Neuronal stem cell (in vitro differentiated cells): Measurements from ENCODE around the gene MEDAG.

ENCODE experiments used
- DNase-seq: peaks from one replicate; pipeline ENCODE4 v3.0.0-alpha.2; 2013; ENCODE audit warnings: low spot score
- H2AFZ ChIP-seq: one replicate; pipeline ENCODE4 v1.6.1; 2013; ENCODE audit warnings: mild to moderate bottlenecking, low read length, inconsistent platforms
- H2AK5ac ChIP-seq: 2 replicates; pipeline ENCODE4 v1.6.1; 2013; ENCODE audit warnings: low read depth, mild to moderate bottlenecking, inconsistent platforms, low read length, moderate library complexity, mixed read lengths
- H2BK120ac ChIP-seq: 2 replicates; pipeline ENCODE4 v1.6.1; 2013; ENCODE audit warnings: low read depth, mild to moderate bottlenecking, inconsistent platforms, low read length, moderate library complexity, mixed read lengths
- H2BK12ac ChIP-seq: one replicate; pipeline ENCODE4 v1.6.1; 2013; ENCODE audit warnings: low read length, inconsistent platforms
- H2BK15ac ChIP-seq: 2 replicates; pipeline ENCODE4 v1.6.1; 2013; ENCODE audit warnings: mild to moderate bottlenecking, low read length, inconsistent platforms, mixed read lengths
- H2BK5ac ChIP-seq: one replicate; pipeline ENCODE4 v1.6.1; 2013; ENCODE audit warnings: inconsistent platforms, mild to moderate bottlenecking, low read length, moderate library complexity
- H3K14ac ChIP-seq: one replicate; pipeline ENCODE4 v1.6.1; 2013; ENCODE audit warnings: low read length, inconsistent platforms
- H3K18ac ChIP-seq: 2 replicates; pipeline ENCODE4 v1.6.1; 2013; ENCODE audit warnings: low read length, inconsistent platforms
- H3K23ac ChIP-seq: 2 replicates; pipeline ENCODE4 v1.6.1; 2013; ENCODE audit warnings: low read depth, mild to moderate bottlenecking, mixed read lengths, low read length, inconsistent platforms; ENCODE audit not compliant: poor library complexity
- H3K27ac ChIP-seq: replicated peaks from 3 replicates; pipeline ENCODE4 v1.5.1; 2013; ENCODE audit warnings: low read length, inconsistent platforms
- H3K27me3 ChIP-seq, 3 experiments: 2 replicates each; pipeline ENCODE4 v1.6.1; 2013; ENCODE audit warnings: low read length in 3 of 3, mild to moderate bottlenecking in 2 of 3, inconsistent platforms in 1 of 3, low read depth in 1 of 3, mixed read lengths in 1 of 3, moderate library complexity in 1 of 3; ENCODE audit not compliant: control insufficient read depth in 3 of 3, insufficient read depth in 3 of 3
- H3K36me3 ChIP-seq, 2 donors: replicated peaks in 1 of 2; 2 replicates each; pipeline ENCODE4 v1.6.1; 2013; ENCODE audit warnings: low read length in 2 of 2; ENCODE audit not compliant: control insufficient read depth in 2 of 2, insufficient read depth in 2 of 2
- H3K4ac ChIP-seq: 2 replicates; pipeline ENCODE4 v1.6.1; 2013; ENCODE audit warnings: inconsistent platforms, mild to moderate bottlenecking, low read length, moderate library complexity
- H3K4me1 ChIP-seq, 2 donors: 1 replicate in 1 of 2; 2 replicates in 1 of 2; pipeline ENCODE4 v1.6.1; 2013; ENCODE audit warnings: low read length in 2 of 2, low read depth in 1 of 2; ENCODE audit not compliant: control insufficient read depth in 2 of 2, insufficient read depth in 1 of 2
- H3K4me2 ChIP-seq: one replicate; pipeline ENCODE4 v1.6.1; 2013; ENCODE audit warnings: mild to moderate bottlenecking, low read length, inconsistent platforms; ENCODE audit not compliant: insufficient read depth, poor library complexity, severe bottlenecking
- H3K4me3 ChIP-seq, 2 donors: 2 replicates each; pipeline ENCODE4 v1.5.1; 2013; ENCODE audit warnings: low read length in 2 of 2, mild to moderate bottlenecking in 2 of 2, inconsistent platforms in 1 of 2, moderate library complexity in 1 of 2
- H3K79me1 ChIP-seq: one replicate; pipeline ENCODE4 v1.6.1; 2013; ENCODE audit warnings: low read depth, mild to moderate bottlenecking, inconsistent platforms, low read length, moderate library complexity
- H3K9ac ChIP-seq: one replicate; pipeline ENCODE4 v1.6.1; 2013; ENCODE audit warnings: mild to moderate bottlenecking, low read depth, low read length, inconsistent platforms; ENCODE audit not compliant: poor library complexity
- H3K9me3 ChIP-seq, 2 donors: replicated peaks in 1 of 2; 2 replicates each; pipeline versions ENCODE3 to v1.6.1; 2013; ENCODE audit warnings: low read length in 2 of 2, mild to moderate bottlenecking in 2 of 2, inconsistent platforms in 1 of 2, low read depth in 1 of 2, mixed read lengths in 1 of 2, moderate library complexity in 1 of 2; ENCODE audit not compliant: control insufficient read depth in 2 of 2, insufficient read depth in 1 of 2
- H4K8ac ChIP-seq: one replicate; pipeline ENCODE4 v1.6.1; 2013; ENCODE audit warnings: low read depth, mild to moderate bottlenecking, inconsistent platforms, low read length, moderate library complexity
- H4K91ac ChIP-seq: one replicate; pipeline ENCODE4 v1.6.1; 2013; ENCODE audit warnings: low read length, low read depth, mild to moderate bottlenecking, inconsistent platforms; ENCODE audit not compliant: poor library complexity
- WGBS, 2 donors: extraction: QIAGEN DNeasy Blood & Tissue Kit; methylation state at CpG; one replicate each; pipeline ENCODE4 v1.1.7; 2013; ENCODE audit warnings: missing lambda C conversion rate in 2 of 2, mixed read lengths in 1 of 2; ENCODE audit not compliant: insufficient read length in 2 of 2, insufficient replicate concordance in 1 of 2; ENCODE audit errors: extremely low coverage in 2 of 2; 5-methylcytosine and 5-hydroxymethylcytosine counted together

MEDAG gene

DNA sequence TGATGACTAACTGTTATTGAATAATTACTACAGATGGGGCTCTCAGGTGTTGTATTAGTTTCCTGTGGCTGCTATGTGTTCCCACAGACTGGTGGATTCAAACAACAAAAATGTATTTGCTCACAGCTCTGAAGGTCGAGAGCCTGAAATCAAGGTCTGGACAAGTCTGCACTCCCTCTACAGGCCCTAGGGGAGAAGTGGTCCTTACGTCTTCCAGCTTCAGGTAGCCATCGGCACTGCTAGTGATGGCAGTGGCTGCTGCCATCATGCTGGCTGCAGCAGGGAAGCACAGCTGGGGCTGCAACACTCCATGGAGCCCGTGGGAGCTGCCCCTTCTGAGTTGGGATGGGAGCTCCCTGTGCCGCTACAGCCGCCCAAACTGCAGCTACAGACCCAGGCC is 28.3 kb downstream of the MEDAG start:
- H3K4ac ChIP-seq = no peak overlapping the region
- no peaks in the 10 kb centered on the region for H3K79me1 ChIP-seq
- no peak overlapping the region for H3K23ac ChIP-seq
- no peak overlapping the region for H4K91ac ChIP-seq
- no peak overlapping the region for H3K9ac ChIP-seq
- no peak overlapping the region for H3K4me3 ChIP-seq
- H2BK120ac ChIP-seq = no peak overlapping the region
- H3K4me1 ChIP-seq = peaks cover 2 to 9% of the 10 kb centered on the region in 2 donors
- no peak overlapping the region for H3K18ac ChIP-seq
- H2BK5ac ChIP-seq = no peak overlapping the region
- no peak overlapping the region for H2BK15ac ChIP-seq
- no CpG with 5 or more reads among the region's 6 CpGs for WGBS, 2 donors
- H2AK5ac ChIP-seq = no peak overlapping the region
- no peak overlapping the region for H4K8ac ChIP-seq
- H3K9me3 ChIP-seq = no peaks in the 10 kb centered on the region
- no peaks in the 10 kb centered on the region for H3K36me3 ChIP-seq
- peak overlapping the region; percentile 30 for H2AFZ ChIP-seq
- DNase-seq = no peak
- H3K14ac ChIP-seq = peak overlapping the region; percentile 15
- H3K27me3 ChIP-seq = no peaks in the 10 kb centered on the region
- no peak overlapping the region for H3K27ac ChIP-seq
- no peak overlapping the region for H3K4me2 ChIP-seq
- H2BK12ac ChIP-seq = no peak overlapping the region

DNA sequence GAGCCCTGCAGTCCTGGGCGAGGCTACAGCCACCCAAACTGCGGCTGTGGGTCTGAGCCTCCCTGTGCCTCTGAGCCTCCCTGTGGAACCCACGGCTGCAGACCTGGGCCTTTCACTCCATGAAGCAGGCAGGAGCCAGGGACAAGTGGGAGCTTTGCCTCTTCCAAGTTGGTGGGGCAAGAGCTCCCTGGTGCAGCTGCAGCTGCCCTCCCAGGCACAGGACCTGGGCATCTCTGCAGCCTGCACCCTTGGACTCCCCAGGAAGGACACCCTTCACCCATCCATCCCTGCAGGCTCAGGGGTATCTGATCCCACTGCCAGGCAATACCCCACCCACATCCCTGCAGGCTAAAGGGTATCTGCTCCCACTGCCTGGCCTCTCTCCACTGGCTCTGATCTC is 28.7 kb downstream of the MEDAG start:
- H4K8ac ChIP-seq = no peak overlapping the region
- peak overlapping the region; percentile 15 for H3K14ac ChIP-seq
- no CpG with 5 or more reads among the region's 3 CpGs for WGBS, 2 donors
- H4K91ac ChIP-seq = no peak overlapping the region
- no peak overlapping the region for H3K23ac ChIP-seq
- DNase-seq = no peak
- H3K18ac ChIP-seq = peak overlapping the region; percentile 62
- H3K4me1 ChIP-seq = peaks cover 2 to 9% of the 10 kb centered on the region in 2 donors
- H2BK5ac ChIP-seq = no peak overlapping the region
- no peak overlapping the region for H3K4me2 ChIP-seq
- H2BK15ac ChIP-seq = no peak overlapping the region
- peak overlapping the region in 1 of 2 donors; percentile 14 for H3K4me3 ChIP-seq
- H3K79me1 ChIP-seq = no peaks in the 10 kb centered on the region
- H2AK5ac ChIP-seq = no peak overlapping the region
- H3K36me3 ChIP-seq = no peaks in the 10 kb centered on the region
- H3K27ac ChIP-seq = no peak overlapping the region
- H3K9me3 ChIP-seq = no peaks in the 10 kb centered on the region
- H2BK12ac ChIP-seq = no peak overlapping the region
- peak overlapping the region; percentile 30 for H2AFZ ChIP-seq
- H2BK120ac ChIP-seq = no peak overlapping the region
- no peak overlapping the region for H3K4ac ChIP-seq
- H3K27me3 ChIP-seq = no peaks in the 10 kb centered on the region
- no peak overlapping the region for H3K9ac ChIP-seq

DNA sequence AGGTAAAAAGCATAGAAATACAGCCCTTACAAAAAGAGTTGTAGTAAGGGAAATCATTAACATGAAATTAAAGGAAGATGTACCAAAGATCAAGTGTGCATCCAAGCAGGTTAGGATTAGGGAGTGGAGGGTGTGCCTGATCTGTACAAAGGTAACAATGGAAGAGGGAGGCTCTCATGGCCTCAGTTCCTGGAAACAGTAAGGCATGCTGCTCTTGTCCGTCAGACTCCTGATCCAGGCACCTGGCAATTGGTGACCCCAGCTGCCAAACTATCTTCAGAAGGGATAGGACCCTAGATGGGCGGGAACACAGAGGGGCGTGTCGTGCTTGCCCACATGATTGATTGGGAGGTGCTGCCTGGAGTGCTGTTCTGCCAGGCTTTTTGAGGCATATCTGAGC is 30.9 kb downstream of the MEDAG start:
- H3K4me1 ChIP-seq = peaks cover 2 to 8% of the 10 kb centered on the region in 2 donors
- H2BK120ac ChIP-seq = no peak overlapping the region
- no peak overlapping the region for H2BK5ac ChIP-seq
- H3K9ac ChIP-seq = no peak overlapping the region
- H2BK12ac ChIP-seq = no peak overlapping the region
- H2BK15ac ChIP-seq = no peak overlapping the region
- H3K27me3 ChIP-seq = no peaks in the 10 kb centered on the region
- no peaks in the 10 kb centered on the region for H3K79me1 ChIP-seq
- no peak overlapping the region for H2AK5ac ChIP-seq
- WGBS, 2 donors = no CpG with 5 or more reads among the region's 4 CpGs
- H3K4ac ChIP-seq = no peak overlapping the region
- no peak overlapping the region for H3K23ac ChIP-seq
- no peak overlapping the region for H2AFZ ChIP-seq
- no peak overlapping the region for H3K4me2 ChIP-seq
- no peaks in the 10 kb centered on the region for H3K36me3 ChIP-seq
- H3K9me3 ChIP-seq = no peaks in the 10 kb centered on the region
- no peak overlapping the region for H4K8ac ChIP-seq
- no peak overlapping the region for H3K14ac ChIP-seq
- H4K91ac ChIP-seq = no peak overlapping the region
- no peak overlapping the region for H3K4me3 ChIP-seq
- H3K18ac ChIP-seq = no peak overlapping the region
- no peak overlapping the region for H3K27ac ChIP-seq
- DNase-seq = no peak

DNA sequence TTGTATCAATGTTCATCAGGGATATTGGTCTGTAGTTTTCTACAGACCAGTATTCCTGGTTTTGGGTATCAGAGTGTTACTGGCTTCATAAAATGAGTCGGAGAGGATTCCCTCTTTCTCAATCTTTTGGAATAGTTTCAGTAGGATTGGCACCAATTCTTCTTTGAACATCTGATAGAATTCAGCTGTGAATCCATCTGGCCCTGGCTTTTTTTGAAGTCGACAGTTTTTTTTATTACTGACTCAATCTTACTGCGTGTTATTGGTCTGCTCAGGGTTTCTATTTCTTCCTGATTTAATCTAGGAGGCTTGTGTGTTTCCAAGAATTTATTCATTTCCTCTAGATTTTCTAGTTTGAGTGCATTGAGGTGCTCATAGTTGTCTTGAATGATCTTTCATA is 37.8 kb downstream of the MEDAG start:
- Histone ChIP-seq H3K27me3 (no peaks in the 10 kb centered on the region), H3K27ac (no peak overlapping the region), H3K4me3 (no peak overlapping the region), H2AFZ (no peak overlapping the region), H3K9ac (no peak overlapping the region), H4K8ac (no peak overlapping the region), H2BK15ac (no peak overlapping the region), H2BK120ac (no peak overlapping the region), H3K14ac (no peak overlapping the region), H3K36me3 (no peaks in the 10 kb centered on the region), H3K4ac (no peak overlapping the region), H3K23ac (no peak overlapping the region), H3K9me3 (peaks cover 0 to 3% of the 10 kb centered on the region in 2 donors), H3K18ac (no peak overlapping the region), H3K4me1 (no peaks in the 10 kb centered on the region), H2AK5ac (no peak overlapping the region), H2BK12ac (no peak overlapping the region), H3K79me1 (no peaks in the 10 kb centered on the region), H3K4me2 (no peak overlapping the region), H4K91ac (no peak overlapping the region), H2BK5ac (no peak overlapping the region)
- no CpG with 5 or more reads among the region's 3 CpGs for WGBS, 2 donors
- no peak for DNase-seq
